ENCODE measurements around the gene PPOX.

Gene PPOX

GRCh38 chr1:161153176-161153575 lies 13.1 kb upstream of the PPOX start:
- DNase-seq = no peak

- DNase-seq = peak in 50 of 51 donors; percentile 15 to 91 (median 66)
Measured at GRCh38 chr1:161153682-161154337, 12.4 kb upstream of the PPOX start, which contains the start of gene UFC1. TSS of gene UFC1 (plus strand) at chr1:161153978. CDS start at chr1:161153998, 20 bp downstream.

GRCh38 chr1:161157867-161158266 lies 8.4 kb upstream of the PPOX start:
- no peak for DNase-seq

GRCh38 chr1:161158316-161159010 lies 7.8 kb upstream of the PPOX start:
- no peak for DNase-seq

- peak; percentile 39 to 97 (median 90) for DNase-seq
Measured at GRCh38 chr1:161159087-161159912, 6.9 kb upstream of the PPOX start, which contains the start of gene USP21. TSS of gene USP21 (plus strand) at chr1:161159500. CDS start at chr1:161160641, 1,141 bp downstream.

- peak in 2 of 51 donors; percentile 48 to 63 for DNase-seq
Measured at GRCh38 chr1:161159913-161160243, 6.3 kb upstream of the PPOX start.

- DNase-seq = no peak
Measured at GRCh38 chr1:161160671-161161145, 5.5 kb upstream of the PPOX start.

GRCh38 chr1:161161652-161162051 lies 4.6 kb upstream of the PPOX start:
- no peak for DNase-seq

- DNase-seq = no peak
Measured at GRCh38 chr1:161162052-161162451, 4.2 kb upstream of the PPOX start.

GRCh38 chr1:161162806-161163205 lies 3.4 kb upstream of the PPOX start:
- no peak for DNase-seq

GRCh38 chr1:161163793-161164192 lies 2.4 kb upstream of the PPOX start:
- no peak for DNase-seq

GRCh38 chr1:161164901-161165610 lies 1.2 kb upstream of the PPOX start:
- no peak for DNase-seq

- DNase-seq = peak in 3 of 51 donors; percentile 24 to 54 (median 34)
Measured at GRCh38 chr1:161166669-161167548, 683 bp downstream of the PPOX start.

- DNase-seq = no peak
Measured at GRCh38 chr1:161168906-161169305, 2.7 kb downstream of the PPOX start.

- DNase-seq = no peak
Measured at GRCh38 chr1:161171191-161171590, 5.0 kb downstream of the PPOX start.

- no peak for DNase-seq
Measured at GRCh38 chr1:161171696-161172095, 5.5 kb downstream of the PPOX start.

GRCh38 chr1:161172349-161172748 lies 6.1 kb downstream of the PPOX start:
- no peak for DNase-seq

- DNase-seq = no peak
Measured at GRCh38 chr1:161172776-161173376, 6.7 kb downstream of the PPOX start.

- DNase-seq = no peak
Measured at GRCh38 chr1:161173711-161174110, 7.5 kb downstream of the PPOX start.

GRCh38 chr1:161174911-161175310 lies 8.7 kb downstream of the PPOX start:
- no peak for DNase-seq

Data from hypothalamus (tissue), 51 donors.